ENCODE data around the gene PIP5K1B.
"Not testable (repeated sequence)": the region's sequence is repeated elsewhere in the genome, so short reads cannot be mapped to it uniquely, and the experiment has no call there.

Gene PIP5K1B

DNA sequence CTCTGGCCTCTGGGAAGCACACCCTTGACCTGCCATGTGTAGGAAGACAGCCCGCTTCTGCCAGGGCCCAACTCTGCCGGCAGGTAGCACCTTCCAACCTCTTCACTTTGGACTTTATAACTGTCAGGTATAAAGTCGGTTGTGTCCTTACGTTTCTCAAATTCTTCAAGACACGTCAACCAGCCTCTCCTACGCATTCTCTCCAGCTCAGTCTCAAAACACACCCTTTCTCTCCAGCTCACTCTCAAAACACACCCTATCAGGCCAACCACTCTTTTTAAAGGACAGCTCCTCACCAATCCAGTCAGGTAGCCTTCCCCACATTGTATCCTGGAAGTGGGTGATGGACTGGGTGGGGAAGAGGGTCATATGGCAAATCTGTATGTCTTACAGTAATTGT is 344.1 kb downstream of the PIP5K1B start:
- TF ChIP-seq CTCF (IDR thresholded peaks at IDR 0.05; ENCODE audit: low read depth, low read length): no peak
- H3K4me3 ChIP-seq (ENCODE audit: low read depth, low read length): no peak overlapping the region

DNA sequence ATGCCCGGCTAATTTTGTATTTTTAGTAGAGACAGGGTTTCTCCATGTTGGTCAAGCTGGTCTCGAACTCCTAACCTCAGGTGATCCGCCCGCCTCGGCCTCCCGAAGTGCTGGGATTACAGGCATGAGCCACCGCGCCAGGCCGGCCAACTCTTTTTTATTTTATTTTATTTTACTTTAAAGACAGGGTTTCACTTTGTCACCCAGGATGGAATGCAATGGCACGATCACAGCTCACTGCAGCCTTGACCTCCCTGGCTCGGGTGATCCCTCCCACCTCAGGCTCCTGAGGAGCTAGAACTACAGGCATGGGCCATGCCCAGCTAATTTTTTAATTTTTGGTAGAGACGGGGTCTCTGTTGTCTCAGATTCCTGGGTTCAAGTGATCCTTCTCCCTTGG is 345.9 kb downstream of the PIP5K1B start:
- not testable (repeated sequence) for H3K4me3 ChIP-seq (ENCODE audit: low read depth, low read length)

DNA sequence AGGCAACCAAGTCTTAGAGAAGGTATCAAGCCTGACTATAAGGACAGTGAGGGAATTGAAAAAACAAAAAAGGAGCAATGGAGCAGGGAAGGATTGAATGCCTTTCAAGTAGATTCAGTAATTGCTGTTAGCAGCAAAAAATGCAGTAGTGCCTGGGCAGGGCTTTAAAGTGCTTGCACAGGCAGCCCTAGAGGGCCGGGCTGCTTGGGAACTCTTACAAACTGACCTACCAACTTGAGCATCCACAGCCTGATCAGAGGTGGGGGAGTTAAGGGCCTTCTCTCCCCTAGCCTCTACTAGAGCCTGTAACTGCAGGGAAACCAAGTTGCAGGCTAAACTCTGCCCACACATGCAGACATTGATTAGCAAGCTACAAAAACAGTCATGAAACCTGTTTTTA is 349.9 kb downstream of the PIP5K1B start:
- H3K4me3 ChIP-seq (ENCODE audit: low read depth, low read length): no peak overlapping the region
- no peak for TF ChIP-seq CTCF (IDR thresholded peaks at IDR 0.05; ENCODE audit: low read depth, low read length)

DNA sequence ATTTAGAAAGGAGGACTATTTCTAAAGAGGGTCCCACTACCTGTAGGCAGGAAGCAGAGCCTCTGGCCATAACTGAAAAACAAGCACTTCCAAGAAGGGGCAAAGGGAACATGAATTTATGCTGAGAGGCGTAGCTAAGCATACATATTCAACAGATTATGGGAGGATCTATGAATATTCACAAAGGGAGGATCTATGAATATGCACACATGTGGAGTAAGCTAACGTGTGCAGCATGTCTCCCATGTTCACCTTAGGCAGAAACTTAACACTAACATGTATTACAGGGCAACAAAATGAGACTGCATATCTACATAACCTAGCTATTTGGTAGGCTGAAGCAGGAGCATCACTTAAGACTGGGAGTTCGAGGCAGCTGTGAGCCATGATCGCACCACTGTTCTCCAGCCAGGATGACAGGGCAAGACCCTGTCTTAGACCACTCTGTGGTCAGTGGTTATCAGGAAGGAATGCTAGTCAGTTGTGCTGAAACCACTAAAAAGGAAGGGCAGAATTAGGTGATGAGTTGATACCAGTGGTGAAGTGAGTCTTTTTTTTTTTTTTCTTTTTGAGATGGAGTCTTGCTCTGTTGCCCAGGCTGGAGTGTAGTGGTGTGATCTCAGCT is 351.3 kb downstream of the PIP5K1B start:
- no peak overlapping the region for H3K4me3 ChIP-seq (ENCODE audit: low read depth, low read length)
- TF ChIP-seq CTCF (IDR thresholded peaks at IDR 0.05; ENCODE audit: low read depth, low read length): no peak

GRCh38 chr9:69058101-69058500 is 353.1 kb downstream of the PIP5K1B start:
- H3K4me3 ChIP-seq (ENCODE audit: low read depth, low read length): no peak overlapping the region
- no peak for TF ChIP-seq CTCF (IDR thresholded peaks at IDR 0.05; ENCODE audit: low read depth, low read length)
